Neutrophil (primary cell): ENCODE data around the gene COL24A1.

Experiments used
- H3K27ac ChIP-seq: fragments of 200-600 bp; sonication (generic); 2 replicates; pipeline ENCODE4 v1.5.1; 2016; ENCODE audit warnings: mild to moderate bottlenecking, moderate library complexity
- H3K27me3 ChIP-seq: fragments of 200-600 bp; sonication (generic); 2 replicates; pipeline ENCODE4 v1.6.0; 2016; ENCODE audit warnings: mild to moderate bottlenecking
- H3K36me3 ChIP-seq: fragments of 200-600 bp; sonication (generic); 2 replicates; pipeline ENCODE4 v1.5.1; 2017
- H3K4me1 ChIP-seq, 2 experiments: fragments of 200-600 bp in 1 of 2; sonication (generic) in 1 of 2; 1 replicate in 1 of 2; 2 replicates in 1 of 2; pipeline versions ENCODE4 v1.5.1 to v1.6.1; 2013 to 2016; ENCODE audit warnings: low read depth in 1 of 2, low read length in 1 of 2, mild to moderate bottlenecking in 1 of 2, moderate library complexity in 1 of 2; ENCODE audit not compliant: control insufficient read depth in 1 of 2, insufficient read depth in 1 of 2
- H3K4me3 ChIP-seq, 2 experiments: fragments of 200-600 bp in 1 of 2; sonication (generic) in 1 of 2; 1 replicate in 1 of 2; 2 replicates in 1 of 2; pipeline ENCODE4 v1.5.1; 2013 to 2016; ENCODE audit warnings: low read depth in 1 of 2, low read length in 1 of 2, mild to moderate bottlenecking in 1 of 2, moderate library complexity in 1 of 2
- H3K9me3 ChIP-seq: fragments of 200-600 bp; sonication (generic); 2 replicates; pipeline ENCODE4 v1.5.1; 2016
- TF ChIP-seq, protein P1 (sequence below): fragments of 200-600 bp; sonication (generic); IDR thresholded peaks from 2 replicates; pipeline ENCODE4 v1.5.1; 2016; ENCODE audit warnings: antibody characterized with exemption

COL24A1 gene

DNA sequence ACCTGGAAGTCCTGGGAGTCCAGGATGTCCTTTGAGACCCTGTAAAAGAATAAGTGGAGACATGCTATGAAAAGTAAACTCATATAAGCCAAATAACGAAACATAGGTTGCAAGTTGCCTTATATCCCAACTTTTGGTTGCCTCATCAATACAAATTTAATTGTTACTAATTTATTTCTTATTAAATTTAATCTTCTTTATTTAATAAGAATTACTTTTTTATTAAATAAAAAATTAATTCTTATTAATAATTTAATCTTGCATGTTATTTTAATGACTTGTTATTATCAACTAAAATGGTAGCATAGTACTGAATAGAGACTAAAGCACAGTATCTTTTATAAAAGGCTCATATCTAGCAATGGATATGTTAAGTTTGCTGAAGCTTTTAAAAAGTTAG, 92.9 kb downstream of the COL24A1 start:
- H3K27ac ChIP-seq = no peak overlapping the region
- no peaks in the 10 kb centered on the region for H3K36me3 ChIP-seq
- TF ChIP-seq, protein P1, sequence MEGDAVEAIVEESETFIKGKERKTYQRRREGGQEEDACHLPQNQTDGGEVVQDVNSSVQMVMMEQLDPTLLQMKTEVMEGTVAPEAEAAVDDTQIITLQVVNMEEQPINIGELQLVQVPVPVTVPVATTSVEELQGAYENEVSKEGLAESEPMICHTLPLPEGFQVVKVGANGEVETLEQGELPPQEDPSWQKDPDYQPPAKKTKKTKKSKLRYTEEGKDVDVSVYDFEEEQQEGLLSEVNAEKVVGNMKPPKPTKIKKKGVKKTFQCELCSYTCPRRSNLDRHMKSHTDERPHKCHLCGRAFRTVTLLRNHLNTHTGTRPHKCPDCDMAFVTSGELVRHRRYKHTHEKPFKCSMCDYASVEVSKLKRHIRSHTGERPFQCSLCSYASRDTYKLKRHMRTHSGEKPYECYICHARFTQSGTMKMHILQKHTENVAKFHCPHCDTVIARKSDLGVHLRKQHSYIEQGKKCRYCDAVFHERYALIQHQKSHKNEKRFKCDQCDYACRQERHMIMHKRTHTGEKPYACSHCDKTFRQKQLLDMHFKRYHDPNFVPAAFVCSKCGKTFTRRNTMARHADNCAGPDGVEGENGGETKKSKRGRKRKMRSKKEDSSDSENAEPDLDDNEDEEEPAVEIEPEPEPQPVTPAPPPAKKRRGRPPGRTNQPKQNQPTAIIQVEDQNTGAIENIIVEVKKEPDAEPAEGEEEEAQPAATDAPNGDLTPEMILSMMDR = no peak
- H3K27me3 ChIP-seq = no peaks in the 10 kb centered on the region
- no peak overlapping the region for H3K4me3 ChIP-seq
- no peaks in the 10 kb centered on the region for H3K4me1 ChIP-seq
- no peaks in the 10 kb centered on the region for H3K9me3 ChIP-seq

DNA sequence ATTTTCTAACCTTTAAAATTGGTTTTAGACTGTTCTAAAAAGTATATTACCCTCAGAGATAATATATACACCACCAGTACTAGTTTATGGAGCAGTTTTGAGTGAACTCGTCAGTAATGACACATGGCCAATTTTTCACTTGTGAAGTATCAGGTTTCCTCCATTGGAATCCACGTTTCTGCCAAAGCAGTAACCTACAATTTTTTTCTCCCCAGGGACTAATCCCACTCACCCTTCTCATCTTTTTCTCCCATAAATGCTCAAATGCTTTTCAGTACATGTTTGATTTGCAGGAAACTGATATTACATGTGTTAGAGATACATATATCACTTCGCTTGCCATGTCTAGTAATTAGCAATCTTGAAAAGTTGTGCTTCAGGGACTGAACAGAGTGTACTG, 94.1 kb downstream of the COL24A1 start:
- H3K4me3 ChIP-seq = no peak overlapping the region
- no peaks in the 10 kb centered on the region for H3K27me3 ChIP-seq
- no peak overlapping the region for H3K27ac ChIP-seq
- H3K36me3 ChIP-seq = no peaks in the 10 kb centered on the region
- H3K9me3 ChIP-seq = no peaks in the 10 kb centered on the region
- TF ChIP-seq, protein P1 = no peak
- no peaks in the 10 kb centered on the region for H3K4me1 ChIP-seq

DNA sequence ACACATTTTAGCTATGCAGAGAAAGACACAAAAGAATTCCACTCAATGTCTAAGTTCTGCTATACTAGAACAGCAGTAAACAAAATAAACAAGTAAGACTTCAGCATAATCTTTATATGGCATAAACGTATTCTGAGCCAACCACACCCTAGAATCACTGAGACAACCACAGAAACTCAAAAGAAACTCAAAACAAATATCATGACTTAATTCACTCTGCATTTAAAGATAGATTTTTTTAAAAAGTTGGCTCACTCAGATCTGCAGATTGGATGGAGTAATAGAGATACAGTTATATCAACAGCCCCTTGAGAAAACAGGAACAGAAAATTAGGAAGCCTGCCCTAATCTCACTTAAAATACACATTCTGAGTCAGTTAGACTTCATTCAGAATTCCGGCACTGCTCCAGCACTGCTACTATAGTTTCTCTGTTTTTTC, 95.0 kb downstream of the COL24A1 start:
- Histone ChIP-seq H3K4me3 (no peak overlapping the region), H3K27ac (no peak overlapping the region), H3K36me3 (no peaks in the 10 kb centered on the region), H3K27me3 (no peaks in the 10 kb centered on the region), H3K4me1 (no peaks in the 10 kb centered on the region), H3K9me3 (no peaks in the 10 kb centered on the region)
- TF ChIP-seq, protein P1 = no peak

DNA sequence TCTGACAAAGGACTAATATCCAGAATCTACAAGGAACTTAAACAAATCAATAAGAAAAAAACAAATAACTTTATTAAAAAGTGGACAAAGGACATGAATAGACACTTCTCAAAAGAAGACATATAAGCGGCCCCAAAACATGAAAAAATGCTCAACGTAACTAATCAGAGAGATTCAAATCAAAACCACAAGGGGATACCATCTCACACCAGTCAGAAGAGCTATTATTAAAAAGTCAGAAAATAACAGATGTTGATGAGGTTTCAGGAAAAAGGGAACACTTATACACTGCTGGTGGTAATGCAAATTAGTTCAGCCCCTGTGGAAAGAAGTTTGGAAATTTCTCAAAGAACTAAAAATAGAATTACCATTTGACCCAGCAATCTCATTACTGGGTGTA, 102.2 kb downstream of the COL24A1 start:
- H3K9me3 ChIP-seq = no peaks in the 10 kb centered on the region
- H3K4me3 ChIP-seq = no peak overlapping the region
- H3K36me3 ChIP-seq = no peaks in the 10 kb centered on the region
- TF ChIP-seq, protein P1 = no peak
- no peak overlapping the region for H3K27ac ChIP-seq
- no peaks in the 10 kb centered on the region for H3K4me1 ChIP-seq
- no peaks in the 10 kb centered on the region for H3K27me3 ChIP-seq

DNA sequence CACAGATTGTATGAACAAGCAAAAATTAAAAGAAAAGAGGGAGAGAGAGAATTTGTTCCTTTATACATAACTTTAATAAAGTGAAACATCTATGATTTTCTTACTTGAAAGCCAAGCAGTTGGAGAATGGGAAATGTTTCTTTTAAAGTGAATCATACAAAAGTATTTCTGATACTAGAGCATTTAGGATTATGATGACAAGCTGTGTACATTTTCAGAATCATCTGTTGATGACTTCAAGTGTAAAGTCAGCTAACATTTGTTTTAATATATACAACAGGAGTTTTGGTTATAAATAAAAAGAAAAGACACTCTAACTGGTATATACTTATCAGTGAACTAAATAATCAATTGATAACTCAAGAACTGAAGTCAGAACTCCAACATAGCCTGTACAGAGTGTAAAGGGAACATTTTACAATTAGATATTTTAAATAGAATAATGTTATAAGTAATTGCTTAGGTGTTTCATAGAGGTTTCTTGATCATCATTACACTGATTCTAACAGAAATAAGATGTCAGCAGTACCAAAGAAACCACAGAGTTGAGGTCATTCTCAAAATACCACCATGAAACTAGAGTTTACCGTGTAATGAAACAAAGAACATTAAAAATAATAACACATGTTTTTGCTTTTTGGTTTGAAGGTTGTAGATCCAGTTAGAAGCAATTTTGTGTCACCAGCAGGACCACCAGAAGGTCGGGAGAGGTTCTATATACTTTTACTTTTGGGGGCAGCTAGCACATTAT, 103.4 kb downstream of the COL24A1 start:
- H3K27me3 ChIP-seq = no peaks in the 10 kb centered on the region
- H3K36me3 ChIP-seq = no peaks in the 10 kb centered on the region
- no peak overlapping the region for H3K4me3 ChIP-seq
- H3K27ac ChIP-seq = no peak overlapping the region
- no peaks in the 10 kb centered on the region for H3K9me3 ChIP-seq
- no peaks in the 10 kb centered on the region for H3K4me1 ChIP-seq
- TF ChIP-seq, protein P1 = no peak
